Subcutaneous adipose tissue (tissue), 4 donors: ENCODE results near the gene HDHD5. TPM values are rescaled to one million over a fixed set of nuclear protein-coding genes. Genes with fewer than 3 reads are reported as not detected.

Experiments
- CTCF ChIP-seq: fragments of 450-650 bp; IDR thresholded peaks from one replicate; pipeline ENCODE4 v1.5.1; 2016; ENCODE audit warnings: low read depth, mild to moderate bottlenecking, control low read depth, antibody characterized with exemption, moderate library complexity
- total RNA-seq, 4 donors: library from RNA; depleted of rRNA; stranded (reverse); fragments of >200 nt; gene quantifications; one replicate each; pipeline ENCODE4 v1.1.0, GENCODE V29; 2016

Gene HDHD5
- total RNA-seq, 4 donors from 2014 or later = 23.0 to 73.1 (median 41.7) TPM

DNA sequence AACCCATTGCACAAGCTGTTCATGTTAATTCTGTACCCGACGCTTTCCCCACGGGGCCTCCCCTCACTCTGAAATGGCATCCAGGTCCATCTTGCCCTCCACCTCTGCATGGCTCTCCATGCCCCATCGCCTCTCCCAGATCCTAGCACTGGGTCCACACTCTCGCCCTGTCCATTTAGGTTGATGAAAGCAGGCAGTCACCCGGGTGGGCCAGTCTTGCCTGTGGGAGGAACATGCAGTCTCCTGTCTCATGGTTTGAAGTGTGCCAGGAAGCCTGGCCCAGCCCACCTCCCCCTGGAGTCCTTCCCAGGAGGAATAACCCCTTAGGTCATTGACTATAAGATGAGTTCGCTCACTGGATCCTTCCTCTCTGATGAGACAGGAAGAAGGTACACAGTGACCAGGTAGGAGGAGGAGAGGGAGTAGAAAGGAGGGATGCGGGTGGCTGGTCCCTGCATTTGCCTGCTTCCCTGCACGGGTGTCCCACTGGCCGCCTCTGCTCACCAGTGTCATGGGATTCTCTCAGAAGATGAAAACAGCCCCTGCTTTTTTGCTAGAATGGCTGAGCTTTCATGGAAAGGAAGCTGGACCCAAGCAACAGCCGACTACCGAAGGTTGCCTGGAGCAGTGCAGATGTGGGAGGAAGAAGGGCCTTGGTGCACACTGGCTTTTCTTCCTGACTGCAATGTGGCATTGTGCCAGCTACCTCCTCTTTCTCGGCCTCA is 44.7 kb downstream of the HDHD5 start:
- TF ChIP-seq CTCF = no peak

- TF ChIP-seq CTCF = no peak
These were observed 45.5 kb downstream of the HDHD5 start for GRCh38 chr22:17113600-17113999.

DNA sequence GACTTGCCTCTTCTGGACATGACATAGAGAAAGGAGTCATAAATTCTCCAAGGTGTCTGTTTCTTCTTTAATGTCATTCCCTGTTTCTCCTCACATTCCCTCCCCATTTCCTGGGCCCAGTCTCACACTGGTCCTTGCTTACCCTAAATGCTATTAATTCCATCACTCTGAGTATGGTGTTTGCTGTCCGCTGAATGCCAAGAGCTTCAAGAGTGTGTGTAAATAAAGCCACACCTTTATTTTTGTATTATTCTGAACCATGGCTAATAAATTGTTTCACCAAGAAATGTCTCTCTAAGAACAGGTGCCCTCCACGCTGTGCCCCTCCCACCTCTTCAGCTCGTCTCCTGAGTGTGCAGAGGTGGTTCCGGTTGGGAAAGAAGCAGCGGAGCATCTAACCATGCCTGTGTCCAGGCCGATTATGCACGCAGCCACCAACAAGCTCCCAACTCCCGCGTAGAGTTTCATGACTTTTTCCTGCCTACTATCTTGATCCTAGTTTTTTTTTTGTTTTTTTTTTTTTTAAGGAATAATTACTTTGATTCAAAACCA is 46.5 kb downstream of the HDHD5 start:
- no peak for TF ChIP-seq CTCF

DNA sequence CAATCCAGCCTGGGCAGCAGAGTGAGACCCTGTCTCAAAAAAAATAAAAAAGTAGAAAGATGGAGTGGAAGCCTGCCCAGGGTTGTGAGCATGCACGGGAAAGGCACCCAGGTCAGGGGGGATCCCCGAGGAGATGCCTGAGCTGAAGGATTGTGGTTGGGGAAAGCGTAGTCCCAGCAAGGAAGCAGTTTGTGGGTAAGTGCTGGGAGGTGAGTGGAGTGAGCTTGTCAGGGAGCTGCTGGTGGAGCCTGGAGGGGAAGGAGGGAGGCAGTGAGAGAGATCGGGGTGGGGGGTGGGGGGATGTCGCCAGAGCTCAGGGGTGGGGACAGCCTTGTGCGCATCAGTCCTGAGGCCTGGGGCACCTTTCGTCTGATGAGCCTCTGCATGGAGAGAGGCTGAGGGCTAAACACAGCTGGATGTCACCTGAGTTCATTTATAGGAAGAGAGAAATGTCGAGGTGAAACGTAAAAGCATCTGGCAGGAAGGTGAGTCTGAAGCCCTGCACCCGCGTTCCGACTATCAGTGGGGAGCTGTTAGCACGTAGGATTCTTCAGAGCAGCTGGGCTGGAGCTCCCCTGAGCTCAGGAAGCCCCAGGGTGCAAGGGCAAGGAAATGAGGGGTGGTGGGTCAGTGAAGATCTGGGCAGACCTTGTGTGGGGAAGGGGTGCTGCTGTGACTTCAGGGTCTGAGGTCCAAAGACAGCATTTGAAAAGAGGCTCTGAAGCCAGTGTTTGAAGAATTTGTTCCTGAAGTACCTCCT is 48.1 kb downstream of the HDHD5 start:
- no peak for TF ChIP-seq CTCF

- no peak for TF ChIP-seq CTCF
These were observed 49.1 kb downstream of the HDHD5 start for GRCh38 chr22:17109976-17110375.

GRCh38 chr22:17109113-17109865 is 49.8 kb downstream of the HDHD5 start:
- TF ChIP-seq CTCF = no peak
